SIG-M5 (cell line): ENCODE results near the gene REST.
"Not testable (repeated sequence)": the region's sequence is repeated elsewhere in the genome, so short reads cannot be mapped to it uniquely, and the experiment has no call there.

Experiments
- DNase-seq: peaks from one replicate; lab custom pipeline; 2025; lab: John Stamatoyannopoulos, UW

REST gene, protein sequence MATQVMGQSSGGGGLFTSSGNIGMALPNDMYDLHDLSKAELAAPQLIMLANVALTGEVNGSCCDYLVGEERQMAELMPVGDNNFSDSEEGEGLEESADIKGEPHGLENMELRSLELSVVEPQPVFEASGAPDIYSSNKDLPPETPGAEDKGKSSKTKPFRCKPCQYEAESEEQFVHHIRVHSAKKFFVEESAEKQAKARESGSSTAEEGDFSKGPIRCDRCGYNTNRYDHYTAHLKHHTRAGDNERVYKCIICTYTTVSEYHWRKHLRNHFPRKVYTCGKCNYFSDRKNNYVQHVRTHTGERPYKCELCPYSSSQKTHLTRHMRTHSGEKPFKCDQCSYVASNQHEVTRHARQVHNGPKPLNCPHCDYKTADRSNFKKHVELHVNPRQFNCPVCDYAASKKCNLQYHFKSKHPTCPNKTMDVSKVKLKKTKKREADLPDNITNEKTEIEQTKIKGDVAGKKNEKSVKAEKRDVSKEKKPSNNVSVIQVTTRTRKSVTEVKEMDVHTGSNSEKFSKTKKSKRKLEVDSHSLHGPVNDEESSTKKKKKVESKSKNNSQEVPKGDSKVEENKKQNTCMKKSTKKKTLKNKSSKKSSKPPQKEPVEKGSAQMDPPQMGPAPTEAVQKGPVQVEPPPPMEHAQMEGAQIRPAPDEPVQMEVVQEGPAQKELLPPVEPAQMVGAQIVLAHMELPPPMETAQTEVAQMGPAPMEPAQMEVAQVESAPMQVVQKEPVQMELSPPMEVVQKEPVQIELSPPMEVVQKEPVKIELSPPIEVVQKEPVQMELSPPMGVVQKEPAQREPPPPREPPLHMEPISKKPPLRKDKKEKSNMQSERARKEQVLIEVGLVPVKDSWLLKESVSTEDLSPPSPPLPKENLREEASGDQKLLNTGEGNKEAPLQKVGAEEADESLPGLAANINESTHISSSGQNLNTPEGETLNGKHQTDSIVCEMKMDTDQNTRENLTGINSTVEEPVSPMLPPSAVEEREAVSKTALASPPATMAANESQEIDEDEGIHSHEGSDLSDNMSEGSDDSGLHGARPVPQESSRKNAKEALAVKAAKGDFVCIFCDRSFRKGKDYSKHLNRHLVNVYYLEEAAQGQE

DNA sequence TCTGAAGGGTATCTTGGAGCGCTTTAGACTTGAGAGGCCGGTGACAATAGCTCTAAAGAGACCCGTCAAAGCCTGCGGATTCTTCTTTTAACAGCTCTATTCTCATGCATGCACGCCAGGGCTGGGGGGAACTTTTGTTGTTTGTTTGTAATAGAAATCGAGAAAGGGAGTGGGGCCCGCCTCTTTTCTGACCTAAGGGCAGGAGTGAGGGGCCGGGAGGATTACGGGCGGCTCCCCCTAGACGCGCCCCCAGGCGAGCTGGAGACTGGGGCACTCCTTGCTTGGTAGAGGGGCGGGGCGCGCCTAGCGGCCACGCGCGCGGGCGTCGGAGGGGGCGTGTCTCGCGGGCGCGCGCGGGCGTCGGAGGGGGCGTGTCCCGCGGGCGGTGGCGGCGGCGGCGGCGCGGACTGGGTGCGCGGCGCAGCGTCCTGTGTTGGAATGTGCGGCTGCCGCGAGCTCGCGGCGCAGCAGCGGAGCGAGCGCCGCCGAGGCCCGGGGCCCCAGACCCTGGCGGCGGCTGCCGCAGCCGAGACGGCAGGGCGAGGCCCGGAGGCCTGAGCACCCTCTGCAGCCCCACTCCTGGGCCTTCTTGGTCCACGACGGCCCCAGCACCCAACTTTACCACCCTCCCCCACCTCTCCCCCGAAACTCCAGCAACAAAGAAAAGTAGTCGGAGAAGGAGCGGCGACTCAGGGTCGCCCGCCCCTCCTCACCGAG lies at the start of gene REST:
TSS of gene REST (plus strand) at position 412 of the 717 bp plus-strand sequence. CDS start 2,739 bp downstream, outside the sequence.
- no peak for DNase-seq

DNA sequence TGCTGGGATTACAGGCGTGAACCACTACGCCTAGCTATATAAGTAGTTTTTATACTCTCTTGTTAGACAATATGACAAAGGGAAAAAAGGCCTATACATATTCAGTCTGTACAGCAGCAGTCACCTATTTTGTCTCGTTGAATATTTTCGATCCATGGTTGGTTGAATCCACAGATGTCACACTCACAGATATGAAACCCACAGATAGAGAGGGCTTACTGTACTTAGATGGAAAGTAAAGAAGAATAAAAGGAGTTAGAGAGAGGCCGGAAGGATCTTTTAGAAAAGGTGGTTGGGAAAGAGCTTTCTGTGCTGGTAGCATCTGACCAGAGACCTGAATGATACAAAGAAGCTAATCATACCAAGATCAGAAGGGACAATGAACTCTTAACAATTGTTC lies 47.9 kb upstream of the REST start:
- no peak for DNase-seq

DNA sequence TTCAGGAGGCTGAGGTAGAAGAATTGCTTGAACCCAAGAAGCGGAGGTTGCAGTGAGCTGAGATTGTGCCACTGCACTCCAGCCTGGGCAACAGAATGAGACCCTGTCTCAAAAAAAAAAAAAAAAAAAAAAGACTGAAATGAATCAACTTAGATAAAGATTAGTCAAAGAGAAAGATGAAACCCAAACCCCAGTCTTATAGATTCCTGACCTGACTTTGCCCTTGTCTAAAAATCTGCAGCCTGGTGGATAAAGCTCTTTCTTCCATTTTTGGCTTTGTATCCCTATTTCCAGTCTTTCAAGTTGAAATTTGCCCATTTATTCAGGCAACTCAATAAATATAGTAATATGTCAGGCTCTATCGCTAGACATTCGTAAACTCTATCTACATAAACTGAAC lies 46.9 kb upstream of the REST start:
- DNase-seq: no peak

DNA sequence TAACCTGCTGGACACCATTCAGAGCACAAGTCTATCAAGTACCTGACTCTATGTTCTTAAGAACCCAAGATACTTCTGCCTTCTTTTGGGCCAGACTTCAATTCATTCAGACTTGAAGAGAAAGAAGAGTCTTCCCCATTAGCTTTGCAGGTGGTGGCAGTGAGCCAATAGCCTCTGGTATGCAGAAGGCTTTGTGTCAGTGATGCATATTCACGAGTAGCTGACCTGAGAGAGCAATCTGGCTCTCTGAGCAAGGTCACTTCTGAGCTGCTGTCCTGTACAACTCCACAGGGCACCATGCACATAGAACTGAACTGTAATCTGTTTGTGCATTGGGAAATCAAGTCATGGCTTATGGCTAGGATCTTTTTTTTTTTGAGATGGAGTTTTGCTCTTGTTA lies 46.3 kb upstream of the REST start:
- DNase-seq: no peak

DNA sequence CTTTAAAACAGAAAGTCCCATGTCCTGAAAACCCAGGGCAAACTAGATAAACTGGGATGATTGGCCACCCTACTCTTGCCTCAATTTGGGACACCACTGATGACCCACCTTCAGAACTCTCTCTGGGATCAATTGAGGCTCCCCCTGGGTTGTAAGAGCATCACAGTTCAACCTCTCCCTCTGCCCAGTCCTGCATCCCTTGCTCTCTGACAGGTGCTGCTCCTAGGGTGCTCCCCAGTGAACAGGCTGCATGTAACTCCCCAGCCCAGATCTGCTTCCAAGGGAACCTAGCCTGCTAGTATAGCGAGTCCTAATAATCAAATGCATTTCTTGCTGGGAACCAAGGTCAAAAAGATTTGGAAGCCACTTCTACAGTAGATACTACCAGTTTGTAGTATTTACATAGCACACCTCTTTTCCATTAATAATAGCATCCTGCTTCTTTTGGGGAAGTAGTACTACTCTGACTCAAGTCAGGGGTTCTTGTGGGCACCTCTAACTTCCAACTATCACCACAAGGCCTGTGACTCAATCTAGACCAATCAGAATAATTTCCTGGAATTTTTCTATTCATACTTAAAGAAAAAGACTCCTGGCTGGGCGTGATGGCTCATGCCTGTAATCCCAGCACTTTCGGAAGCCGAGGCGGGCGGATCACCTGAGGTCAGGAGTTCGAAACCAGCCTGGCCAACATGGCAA lies 44.1 kb upstream of the REST start:
- peak; percentile 21 for DNase-seq

DNA sequence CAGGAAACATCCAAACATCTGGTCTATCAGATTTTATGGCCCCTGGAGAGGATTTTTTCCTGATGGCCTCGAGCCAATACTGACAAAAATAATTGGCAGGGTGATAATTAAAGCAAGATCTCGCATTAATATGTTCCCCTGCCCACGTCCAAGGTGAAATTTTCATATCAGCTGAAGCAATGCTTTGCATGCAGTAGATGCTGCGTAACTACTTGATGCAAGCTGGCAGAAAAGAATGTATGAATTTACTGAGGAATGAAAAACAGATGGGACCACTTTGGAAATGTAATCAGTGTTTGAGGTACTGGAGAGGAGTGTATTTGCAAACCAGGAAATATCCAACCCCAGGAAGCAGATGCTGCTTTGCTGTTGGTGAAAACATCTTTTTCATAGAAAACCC lies 36.8 kb upstream of the REST start:
- DNase-seq: no peak

DNA sequence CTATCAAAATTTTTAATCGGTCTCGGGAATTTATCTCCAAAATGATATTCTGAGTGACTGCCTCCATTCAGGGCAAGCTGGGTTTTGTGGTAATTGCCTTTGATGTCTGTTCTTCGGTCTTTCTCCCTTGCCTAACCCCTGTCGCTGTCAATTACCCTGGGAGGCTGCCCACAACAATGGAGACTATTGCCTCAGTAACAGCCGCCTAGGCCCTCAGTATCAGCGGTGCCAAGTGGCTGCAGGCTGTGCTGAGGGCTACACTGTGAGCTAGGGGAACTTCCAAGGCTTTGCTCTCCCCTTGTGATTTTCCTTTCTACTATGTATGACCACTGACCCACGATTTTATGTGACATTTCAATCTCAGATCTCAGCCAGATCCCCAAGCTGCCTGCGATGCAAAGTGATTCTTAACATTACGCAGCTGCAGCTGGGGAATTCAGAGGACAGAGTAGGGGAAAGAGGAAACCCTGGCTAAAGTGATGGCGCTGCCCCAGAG lies 36.3 kb upstream of the REST start:
- no peak for DNase-seq

DNA sequence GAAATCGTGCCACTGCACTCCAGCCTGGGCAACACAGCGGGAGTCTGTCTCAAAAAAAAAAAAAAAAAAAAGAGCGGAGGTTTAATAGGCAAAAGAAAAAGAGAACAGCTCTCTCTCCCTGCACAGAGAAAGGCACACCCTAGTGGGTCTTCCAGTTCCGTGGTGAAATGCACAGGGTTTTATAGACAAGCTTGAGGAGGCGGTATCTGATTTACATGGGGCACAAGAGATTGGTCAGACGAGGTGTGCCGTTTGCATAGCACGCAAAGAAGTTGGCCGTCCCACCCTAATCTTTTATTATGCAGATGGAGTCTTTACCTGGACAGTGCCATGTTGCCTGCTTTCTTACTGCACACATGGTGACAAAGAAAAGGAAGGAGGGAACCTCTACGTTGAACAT lies 33.5 kb upstream of the REST start:
- no peak for DNase-seq

DNA sequence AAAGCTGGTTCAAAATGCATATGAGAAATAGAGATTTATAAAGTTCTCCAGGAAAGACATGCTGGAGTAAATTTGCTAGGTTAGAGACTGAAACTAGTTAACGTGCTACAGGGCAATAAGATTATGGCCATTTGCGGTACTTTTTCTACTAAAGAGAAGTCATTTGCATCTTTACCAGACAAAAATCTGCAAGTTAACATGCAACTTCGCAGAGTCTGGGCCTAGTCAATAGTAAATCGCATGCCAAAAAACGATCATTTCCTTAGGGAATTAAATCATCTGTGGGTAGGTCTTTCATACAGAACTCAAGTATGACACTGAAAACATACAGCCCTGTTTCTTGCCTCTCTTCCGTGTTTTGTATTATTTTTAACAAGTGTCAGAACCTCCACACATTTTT lies 32.8 kb upstream of the REST start:
- no peak for DNase-seq

DNA sequence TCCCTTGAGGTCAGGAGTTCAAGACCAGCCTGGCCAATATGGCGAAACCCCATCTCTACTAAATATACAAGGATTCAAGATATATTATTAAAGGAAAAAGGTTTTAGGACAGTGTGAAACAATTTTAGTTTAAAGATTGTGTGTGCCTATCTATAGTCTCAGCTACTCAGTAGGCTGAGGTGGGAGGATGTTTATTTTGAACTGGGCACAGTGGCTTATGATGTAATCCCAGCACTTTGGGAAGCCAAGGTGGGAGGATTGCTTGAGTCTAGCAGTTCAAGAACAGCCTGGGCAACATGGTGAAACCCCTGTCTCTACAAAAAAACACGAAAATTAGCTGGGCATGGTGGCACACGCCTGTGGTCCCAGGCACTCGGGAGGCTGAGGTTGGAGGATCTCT lies 31.4 kb upstream of the REST start:
- DNase-seq: no peak

DNA sequence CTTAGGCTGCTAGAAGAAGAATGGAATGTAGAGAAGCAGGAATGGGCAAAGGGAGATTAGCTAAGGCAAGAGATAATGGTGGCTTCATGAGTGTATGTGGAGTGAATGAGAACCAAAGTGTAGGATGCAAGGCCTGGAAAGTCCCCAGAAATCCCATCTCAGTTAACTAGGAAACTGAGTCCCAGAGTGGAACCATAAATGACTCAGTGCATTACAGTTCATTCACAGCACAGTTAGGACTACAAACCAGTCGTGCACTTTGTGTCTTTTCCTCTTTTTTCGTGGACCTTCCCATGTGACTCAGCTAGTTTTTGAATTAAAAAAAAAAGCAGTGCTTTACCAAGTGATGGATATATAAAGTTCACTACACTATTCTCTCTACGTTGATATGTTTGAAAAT lies 27.7 kb upstream of the REST start:
- no peak for DNase-seq

DNA sequence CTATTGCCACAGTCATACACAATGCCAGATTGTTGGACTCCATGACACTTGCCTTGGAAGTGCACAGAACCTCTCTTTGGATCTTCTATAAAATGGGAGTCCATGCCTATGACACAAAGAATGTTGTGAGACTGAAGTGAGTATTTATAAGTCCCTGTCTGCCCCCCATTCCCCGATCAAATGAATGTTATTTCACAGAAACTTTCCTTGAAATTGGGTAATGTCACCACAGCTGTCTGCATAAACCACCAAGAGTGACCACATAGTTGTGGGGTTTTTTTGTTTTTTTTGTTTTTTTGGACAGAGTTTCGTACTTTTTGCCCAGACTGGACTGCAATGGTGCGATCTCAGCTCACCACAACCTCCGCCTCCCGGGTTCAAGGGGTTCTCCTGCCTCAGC lies 27.1 kb upstream of the REST start:
- no peak for DNase-seq

DNA sequence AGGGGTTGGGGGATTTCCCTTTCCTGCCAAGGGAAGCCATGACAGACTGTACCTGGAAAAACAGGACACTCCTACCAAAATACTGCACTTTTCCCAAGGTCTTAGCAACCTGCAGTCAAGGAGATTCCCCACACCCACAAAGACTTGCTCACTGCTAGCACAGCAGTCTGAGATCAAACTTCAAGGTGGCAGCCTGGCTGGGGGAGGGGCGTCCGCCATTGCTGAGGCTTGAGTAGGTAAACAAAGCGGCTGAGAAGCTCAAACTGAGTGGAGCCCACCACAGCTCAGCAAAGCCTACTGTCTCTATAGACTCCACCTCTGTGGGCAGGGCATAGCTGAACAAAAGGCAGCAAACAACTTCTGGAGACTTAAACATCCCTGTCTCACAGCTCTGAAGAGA lies 23.2 kb upstream of the REST start:
- not testable (repeated sequence) for DNase-seq

DNA sequence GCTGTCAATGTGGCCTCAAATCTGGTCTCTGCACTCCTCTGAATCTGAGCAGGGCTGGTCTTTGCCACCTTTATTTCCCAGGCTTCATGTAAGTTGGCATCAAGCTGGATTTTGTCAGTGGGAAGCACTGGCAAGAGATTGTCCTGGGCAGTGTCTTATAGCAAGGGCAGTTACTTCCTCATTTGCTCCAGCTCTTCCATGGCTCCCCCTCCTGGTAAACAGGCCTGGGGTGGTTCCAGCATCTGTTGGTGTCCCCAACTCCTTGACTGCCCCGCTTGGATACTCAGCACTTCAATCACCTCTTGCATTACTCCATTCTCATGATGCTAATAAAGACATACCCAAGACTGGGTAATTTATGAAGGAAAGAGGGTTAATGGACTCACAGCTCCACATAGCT lies 15.0 kb upstream of the REST start:
- no peak for DNase-seq

DNA sequence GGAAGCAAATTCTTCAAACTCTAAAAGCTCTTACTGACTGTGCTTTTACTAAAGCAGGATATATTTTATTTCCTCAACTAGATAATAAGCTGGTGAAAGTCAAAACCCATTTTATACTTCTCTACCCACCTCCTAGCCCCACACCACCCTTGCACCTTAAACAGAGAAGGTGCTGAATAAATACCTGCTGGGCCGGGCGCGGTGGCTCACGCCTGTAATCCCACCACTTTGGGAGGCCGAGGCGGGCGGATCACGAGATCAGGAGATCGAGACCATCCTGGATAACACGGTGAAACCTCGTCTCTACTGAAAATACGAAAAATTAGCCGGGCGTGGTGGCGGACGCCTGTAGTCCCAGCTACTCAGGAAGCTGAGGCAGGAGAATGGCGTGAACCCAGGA lies 9.9 kb upstream of the REST start:
- DNase-seq: not testable (repeated sequence)

DNA sequence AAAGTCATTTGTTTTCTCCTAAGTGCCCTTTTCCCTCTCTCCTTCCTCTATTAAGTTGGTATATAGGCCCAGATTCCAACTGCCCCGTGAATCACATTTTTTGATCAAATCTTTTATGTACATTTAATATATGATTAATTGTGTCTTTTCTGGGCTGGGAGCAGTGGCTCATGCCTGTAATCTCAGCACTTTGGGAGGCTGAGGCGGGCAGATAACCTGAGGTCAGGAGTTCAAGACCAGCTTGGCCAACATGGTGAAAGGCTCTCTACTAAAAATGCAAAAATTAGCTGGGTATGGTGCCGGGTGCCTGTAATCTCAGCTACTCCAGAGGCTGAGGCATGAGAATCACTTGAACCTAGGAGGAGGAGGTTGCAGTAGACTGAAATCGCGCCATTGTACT lies 7.5 kb upstream of the REST start:
- DNase-seq: not testable (repeated sequence)

DNA sequence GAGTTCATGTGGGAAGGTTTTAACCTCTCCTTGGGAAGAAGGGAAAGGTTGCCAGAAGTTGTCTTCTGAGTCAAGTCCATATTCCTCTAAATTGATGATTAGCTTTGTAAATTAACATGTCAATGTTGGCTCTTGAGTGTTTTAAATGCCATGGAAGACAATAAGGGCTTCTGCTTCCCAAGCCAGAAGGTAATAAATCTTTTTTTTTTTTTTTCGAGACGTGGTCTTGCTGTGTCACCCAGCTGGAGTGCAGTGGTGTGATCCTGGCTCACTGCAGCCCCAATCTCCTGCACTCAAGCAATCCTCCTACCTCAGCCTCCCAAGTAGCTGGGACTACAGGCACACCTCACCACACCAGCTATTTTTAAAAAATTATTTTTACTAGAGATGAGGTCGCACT lies 5.0 kb upstream of the REST start:
- no peak for DNase-seq

DNA sequence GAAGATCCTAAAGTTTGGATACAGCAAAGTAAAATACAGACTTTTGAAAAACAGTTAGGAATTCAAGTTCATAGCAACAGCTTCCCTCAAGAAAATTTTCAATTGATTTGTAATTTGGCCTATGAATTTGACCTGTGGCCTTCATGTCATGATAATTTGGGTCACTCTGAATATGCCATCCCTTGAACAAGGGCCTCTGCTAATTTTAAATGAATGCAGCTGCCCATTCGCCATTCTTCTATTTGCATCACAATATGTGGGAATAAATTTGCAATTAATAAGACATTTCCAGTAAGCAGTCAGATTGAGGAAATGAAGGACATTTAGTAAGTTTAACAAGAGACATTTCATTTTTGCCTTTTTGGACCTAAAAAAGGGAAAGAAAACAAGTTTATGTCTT lies 1.9 kb upstream of the REST start:
- DNase-seq: no peak

DNA sequence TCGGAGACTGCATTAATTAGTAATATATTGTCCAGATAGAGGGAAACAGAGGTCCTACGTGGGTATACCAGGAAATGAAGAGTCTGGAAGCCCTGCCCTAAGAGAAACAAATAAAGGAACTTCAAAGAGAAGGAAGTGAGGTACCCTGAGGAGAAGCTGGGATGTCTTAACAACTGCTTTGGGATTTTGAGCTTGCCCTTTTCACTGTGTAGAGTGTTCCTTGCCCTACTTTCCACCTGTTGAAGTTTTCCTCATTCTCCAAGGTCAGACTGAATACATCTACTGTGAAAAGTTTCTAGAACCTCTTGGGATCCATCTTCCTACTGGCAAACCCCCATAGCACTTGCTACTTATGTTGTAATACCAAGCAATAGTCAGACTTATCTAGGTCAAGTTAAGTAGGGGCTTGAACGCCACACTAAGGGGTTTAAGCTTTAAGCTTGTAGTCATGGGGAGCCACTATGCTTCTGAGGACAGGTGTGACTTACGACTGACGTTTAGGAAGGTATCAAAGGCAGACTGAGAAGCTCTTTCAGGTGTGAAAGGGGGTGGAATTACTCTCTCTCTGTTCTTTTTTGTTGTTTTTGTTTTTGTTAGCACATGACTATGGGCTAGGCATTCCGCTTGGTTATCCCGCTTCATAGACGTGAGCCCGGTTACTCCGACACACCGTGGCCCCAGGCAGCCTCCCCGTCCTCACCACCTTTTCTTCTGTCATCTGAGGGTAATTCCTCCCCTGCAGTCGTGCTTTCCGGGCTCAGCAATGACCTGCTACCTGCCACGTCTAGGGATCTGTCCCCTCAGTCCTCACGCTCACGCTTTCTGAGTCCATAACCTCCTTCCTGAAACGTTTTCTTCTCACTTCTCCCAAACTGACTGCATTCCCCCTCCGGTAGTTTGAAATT lies 959 bp upstream of the REST start:
- DNase-seq: no peak
